ENCODE results near the gene PTPN12. TPM values are rescaled to one million over a fixed set of nuclear protein-coding genes. Genes with fewer than 3 reads are reported as not detected.

Gene PTPN12
- 17.7 and 25.7 TPM in 2 replicates for total RNA-seq

GRCh38 chr7:77537136-77537777 is at the start of gene PTPN12:
Gene PTPN12, plus strand, starts transcription at chr7:77537295. Its CDS starts 252 bp downstream, at chr7:77537547.

Other genes starting within 250 kb of the PTPN12 start
- 0.09 and 0.47 TPM in 2 replicates for gene GSAP, start 120.9 kb upstream of the PTPN12 start, total RNA-seq
- gene RSBN1L, start 159.2 kb downstream of the PTPN12 start, total RNA-seq, result 9.1 and 13.2 TPM in 2 replicates